Right atrium auricular region (tissue), 2 donors: ENCODE data around the gene RNF148. TPM values are rescaled to one million over a fixed set of nuclear protein-coding genes. Genes with fewer than 3 reads are reported as not detected.

Source experiments
- DNase-seq: peaks from one replicate; pipeline ENCODE4 v3.0.0-alpha.2; 2019; ENCODE audit warnings: low spot score
- H3K27ac ChIP-seq, 2 donors: fragments of 200-600 bp; sonication (generic); 1 replicate in 1 of 2; 2 replicates in 1 of 2; pipeline ENCODE4 v1.5.1; 2016 to 2019
- H3K27me3 ChIP-seq, 2 donors: fragments of 200-600 bp; sonication (generic); one replicate each; pipeline versions ENCODE4 v1.5.1 to v1.6.0; 2017 to 2019
- H3K36me3 ChIP-seq: fragments of 200-600 bp; sonication (generic); one replicate; pipeline ENCODE4 v1.5.1; 2016
- H3K4me1 ChIP-seq, 2 donors: fragments of 200-600 bp; sonication (generic); one replicate each; pipeline versions ENCODE4 v1.5.1 to v1.6.0; 2017 to 2019
- H3K4me3 ChIP-seq, 2 donors: fragments of 200-600 bp; sonication (generic); 1 replicate in 1 of 2; 2 replicates in 1 of 2; pipeline ENCODE4 v1.5.1; 2017 to 2019; ENCODE audit warnings: mild to moderate bottlenecking in 1 of 2, moderate library complexity in 1 of 2
- H3K9me3 ChIP-seq, 2 donors: fragments of 200-600 bp; sonication (generic); one replicate each; pipeline ENCODE4 v1.5.1; 2019
- CTCF ChIP-seq, 2 donors: fragments of 200-600 bp; sonication (generic); IDR thresholded peaks; one replicate each; pipeline ENCODE4 v1.5.1; 2019; ENCODE audit warnings: antibody characterized with exemption in 2 of 2
- total RNA-seq, 2 donors: library from RNA; depleted of rRNA; stranded (reverse); fragments of >200 nt; gene quantifications; one replicate each; pipeline ENCODE4 v1.1.0, GENCODE V29; 2016

Gene RNF148
- total RNA-seq, 2 donors from 2014 or later = 0.74 TPM; not detected in 1

- no peak for DNase-seq
- no peaks in the 10 kb centered on the region for H3K27me3 ChIP-seq
- no peaks in the 10 kb centered on the region for H3K36me3 ChIP-seq
- H3K9me3 ChIP-seq = no peaks in the 10 kb centered on the region
- H3K4me3 ChIP-seq = no peak overlapping the region
- H3K4me1 ChIP-seq = no peaks in the 10 kb centered on the region
- H3K27ac ChIP-seq = no peak overlapping the region
- TF ChIP-seq CTCF (IDR thresholded peaks at IDR 0.05) = no peak
Observed at GRCh38 chr7:122724366-122724765, 21.6 kb upstream of the RNF148 start.

GRCh38 chr7:122719010-122719578 lies 16.4 kb upstream of the RNF148 start:
- no peak for DNase-seq
- no peak overlapping the region for H3K27ac ChIP-seq
- no peak for TF ChIP-seq CTCF (IDR thresholded peaks at IDR 0.05)
- H3K27me3 ChIP-seq = no peaks in the 10 kb centered on the region
- no peaks in the 10 kb centered on the region for H3K36me3 ChIP-seq
- no peak overlapping the region for H3K4me3 ChIP-seq
- H3K9me3 ChIP-seq = no peaks in the 10 kb centered on the region
- no peaks in the 10 kb centered on the region for H3K4me1 ChIP-seq

DNA sequence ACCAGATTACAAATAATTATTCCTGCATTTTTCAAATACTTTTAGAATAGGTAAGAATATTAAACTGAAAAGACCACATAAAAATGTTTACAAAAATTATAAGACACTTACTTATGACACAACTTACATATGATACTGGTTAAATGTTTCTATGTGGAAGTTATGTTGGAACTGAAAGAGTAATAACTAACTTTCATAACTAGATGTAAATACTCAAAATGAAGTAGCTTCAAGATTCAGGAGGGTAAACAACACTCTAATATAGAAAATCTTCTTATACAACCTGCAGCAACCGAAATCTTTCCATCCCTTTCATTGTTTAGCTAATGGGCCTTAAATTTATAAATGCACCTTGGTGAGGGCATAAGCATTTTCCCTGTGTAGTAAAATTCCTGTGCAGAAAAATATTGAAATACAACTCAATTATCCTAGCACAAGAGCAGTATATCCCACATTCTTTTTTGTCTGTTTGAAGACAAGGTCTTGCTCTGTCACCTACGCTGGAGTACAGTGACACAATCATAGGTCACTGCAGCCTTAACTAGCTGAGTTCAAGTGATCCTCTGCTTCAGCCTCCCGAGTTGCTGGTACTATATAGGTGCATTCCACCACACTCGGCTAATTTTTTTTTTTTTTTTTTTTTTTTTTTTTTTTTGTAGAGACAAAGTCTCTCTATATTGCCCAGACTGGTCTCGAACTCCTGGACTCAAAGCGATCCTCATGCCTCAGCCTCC lies 14.8 kb upstream of the RNF148 start:
- no peak for TF ChIP-seq CTCF (IDR thresholded peaks at IDR 0.05)

GRCh38 chr7:122715183-122715582 lies 12.5 kb upstream of the RNF148 start:
- H3K27me3 ChIP-seq = no peaks in the 10 kb centered on the region
- H3K27ac ChIP-seq = no peak overlapping the region
- no peaks in the 10 kb centered on the region for H3K9me3 ChIP-seq
- H3K4me3 ChIP-seq = no peak overlapping the region
- no peaks in the 10 kb centered on the region for H3K36me3 ChIP-seq
- no peak for DNase-seq
- TF ChIP-seq CTCF (IDR thresholded peaks at IDR 0.05) = no peak
- H3K4me1 ChIP-seq = no peaks in the 10 kb centered on the region

More for the DNA sequence above, 14.8 kb upstream of the RNF148 start:
- H3K9me3 ChIP-seq = no peaks in the 10 kb centered on the region
- no peak for DNase-seq
- no peak overlapping the region for H3K4me3 ChIP-seq
- H3K27me3 ChIP-seq = no peaks in the 10 kb centered on the region
- no peaks in the 10 kb centered on the region for H3K36me3 ChIP-seq
- no peak overlapping the region for H3K27ac ChIP-seq
- no peaks in the 10 kb centered on the region for H3K4me1 ChIP-seq

- H3K36me3 ChIP-seq = no peaks in the 10 kb centered on the region
- TF ChIP-seq CTCF (IDR thresholded peaks at IDR 0.05) = no peak
- H3K4me1 ChIP-seq = no peaks in the 10 kb centered on the region
- H3K4me3 ChIP-seq = no peak overlapping the region
- no peaks in the 10 kb centered on the region for H3K27me3 ChIP-seq
- no peak overlapping the region for H3K27ac ChIP-seq
- no peak for DNase-seq
- no peaks in the 10 kb centered on the region for H3K9me3 ChIP-seq
Observed at GRCh38 chr7:122710916-122711315, 8.2 kb upstream of the RNF148 start.
